Occipital lobe (tissue), 2 donors: ENCODE data around the gene TEAD2. TPM values are rescaled to one million over a fixed set of nuclear protein-coding genes. Genes with fewer than 3 reads are reported as not detected.

Source experiments
- small RNA-seq: library from RNA; depleted of rRNA; stranded (forward); fragments of <200 nt; gene quantifications from one replicate; pipeline ENCODE3, GENCODE V24; 2014
- total RNA-seq: library from RNA; depleted of rRNA; stranded (reverse); fragments of >200 nt; gene quantifications from one replicate; pipeline ENCODE4 v1.2.3, GENCODE V29; 2014

The TEAD2 gene
- total RNA-seq, 1 donor from 2014 or later, result 10.0 TPM

Small RNA genes lying within 50 kb of the gene (small RNA-seq; reads per million reads assigned to genes)
- gene MIR4324, result not detected

Other genes starting within 250 kb of the TEAD2 start
- gene LIN7B, start 248.0 kb downstream of the TEAD2 start, total RNA-seq, result 28.7 TPM
- gene C19orf73, start 243.3 kb downstream of the TEAD2 start, total RNA-seq, result 0.47 TPM
- 35.9 TPM for gene PPFIA3, start 242.9 kb downstream of the TEAD2 start, total RNA-seq
- 0.47 TPM for gene HRC, start 207.0 kb downstream of the TEAD2 start, total RNA-seq
- gene TRPM4, start 204.6 kb downstream of the TEAD2 start, total RNA-seq, result 4.7 TPM
- not detected for gene SLC6A16, start 37.2 kb downstream of the TEAD2 start, total RNA-seq
- gene CD37, start 27.0 kb downstream of the TEAD2 start, total RNA-seq, result 1.1 TPM
- 2.2 TPM for gene DKKL1, start 1.5 kb upstream of the TEAD2 start, total RNA-seq
- not detected for gene KASH5, start 25.8 kb upstream of the TEAD2 start, total RNA-seq
- gene PTH2, start 61.0 kb upstream of the TEAD2 start, total RNA-seq, result not detected
- not detected for gene GFY, start 63.0 kb upstream of the TEAD2 start, total RNA-seq
- 34.6 TPM for gene SLC17A7, start 79.1 kb upstream of the TEAD2 start, total RNA-seq
- 58.0 TPM for gene PIH1D1, start 89.4 kb upstream of the TEAD2 start, total RNA-seq
- 8.0 TPM for gene ALDH16A1, start 90.8 kb upstream of the TEAD2 start, total RNA-seq
- gene FLT3LG, start 111.8 kb upstream of the TEAD2 start, total RNA-seq, result not detected
- 2,203 TPM for gene RPL13A, start 125.2 kb upstream of the TEAD2 start, total RNA-seq
- gene RPS11, start 134.0 kb upstream of the TEAD2 start, total RNA-seq, result 3,859 TPM
- gene FCGRT, start 150.2 kb upstream of the TEAD2 start, total RNA-seq, result 12.9 TPM
- 2.3 TPM for gene RCN3, start 165.6 kb upstream of the TEAD2 start, total RNA-seq
- 22.8 TPM for gene NOSIP, start 218.1 kb upstream of the TEAD2 start, total RNA-seq
- gene PRRG2, start 218.9 kb upstream of the TEAD2 start, total RNA-seq, result 0.31 TPM
- 2.5 TPM for gene PRR12, start 228.8 kb upstream of the TEAD2 start, total RNA-seq